GM21381 (cell line): Measurements from ENCODE around the gene MB21D2.

Experiments
- ATAC-seq: cut with Tn5 transposase; IDR thresholded peaks from one replicate; pipeline ENCODE4 v1.9.1; 2021; ENCODE audit warnings: mild to moderate bottlenecking, moderate library complexity; ENCODE audit not compliant: unreplicated experiment

Gene MB21D2

DNA sequence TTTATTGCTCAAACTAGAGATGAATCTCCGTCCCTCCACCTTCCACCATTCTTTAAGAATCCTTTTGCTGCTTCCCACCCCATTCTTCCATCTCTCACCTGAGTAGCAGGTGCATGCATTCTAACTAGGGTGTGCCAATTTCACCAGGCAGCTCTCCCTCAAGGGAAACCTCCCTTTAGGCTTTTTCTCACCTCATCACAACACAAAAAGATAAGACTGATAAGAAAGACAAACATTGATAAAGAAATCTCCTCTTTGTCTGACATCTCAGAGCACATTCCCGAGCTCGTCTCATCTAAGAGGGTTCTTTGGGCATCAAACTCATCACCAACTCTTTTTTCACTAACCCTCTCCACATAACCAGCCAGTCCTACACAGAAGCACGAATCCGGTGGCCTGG lies 23.0 kb downstream of the MB21D2 start:
- ATAC-seq, result no peak

DNA sequence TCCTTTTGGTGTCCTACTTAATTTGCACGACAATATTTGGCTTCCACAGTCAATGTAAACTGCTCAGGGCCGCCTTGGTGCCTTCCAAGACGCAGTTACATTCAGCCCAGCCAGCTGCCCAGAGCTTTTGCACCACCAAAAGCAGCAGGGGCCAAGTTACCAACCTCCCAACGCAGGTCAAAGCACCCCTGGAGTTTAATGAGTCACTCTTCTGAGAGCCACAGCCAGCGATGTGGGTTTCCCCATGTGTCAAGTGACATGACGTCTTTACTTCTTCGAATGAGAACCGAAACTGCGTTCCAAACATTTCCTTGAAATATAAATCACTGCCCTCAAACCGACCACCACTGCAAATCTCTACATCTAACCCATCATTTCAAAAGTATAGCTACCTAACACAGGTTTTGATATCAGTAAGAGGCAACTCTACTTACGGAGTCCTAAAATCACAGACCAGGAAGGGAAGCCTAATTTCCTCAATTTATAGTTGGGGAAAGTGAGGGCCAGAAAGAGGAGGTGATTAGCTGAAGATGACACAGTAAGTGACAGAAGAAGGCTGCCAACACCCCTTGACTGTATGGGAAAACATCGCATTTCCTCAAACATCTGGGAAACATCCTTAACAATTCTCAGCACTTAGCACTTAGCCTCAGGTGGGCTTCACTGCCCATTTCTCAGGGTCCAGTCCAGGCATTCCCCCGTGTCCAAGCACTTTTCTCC lies 24.5 kb downstream of the MB21D2 start:
- peak; percentile 96 for ATAC-seq

DNA sequence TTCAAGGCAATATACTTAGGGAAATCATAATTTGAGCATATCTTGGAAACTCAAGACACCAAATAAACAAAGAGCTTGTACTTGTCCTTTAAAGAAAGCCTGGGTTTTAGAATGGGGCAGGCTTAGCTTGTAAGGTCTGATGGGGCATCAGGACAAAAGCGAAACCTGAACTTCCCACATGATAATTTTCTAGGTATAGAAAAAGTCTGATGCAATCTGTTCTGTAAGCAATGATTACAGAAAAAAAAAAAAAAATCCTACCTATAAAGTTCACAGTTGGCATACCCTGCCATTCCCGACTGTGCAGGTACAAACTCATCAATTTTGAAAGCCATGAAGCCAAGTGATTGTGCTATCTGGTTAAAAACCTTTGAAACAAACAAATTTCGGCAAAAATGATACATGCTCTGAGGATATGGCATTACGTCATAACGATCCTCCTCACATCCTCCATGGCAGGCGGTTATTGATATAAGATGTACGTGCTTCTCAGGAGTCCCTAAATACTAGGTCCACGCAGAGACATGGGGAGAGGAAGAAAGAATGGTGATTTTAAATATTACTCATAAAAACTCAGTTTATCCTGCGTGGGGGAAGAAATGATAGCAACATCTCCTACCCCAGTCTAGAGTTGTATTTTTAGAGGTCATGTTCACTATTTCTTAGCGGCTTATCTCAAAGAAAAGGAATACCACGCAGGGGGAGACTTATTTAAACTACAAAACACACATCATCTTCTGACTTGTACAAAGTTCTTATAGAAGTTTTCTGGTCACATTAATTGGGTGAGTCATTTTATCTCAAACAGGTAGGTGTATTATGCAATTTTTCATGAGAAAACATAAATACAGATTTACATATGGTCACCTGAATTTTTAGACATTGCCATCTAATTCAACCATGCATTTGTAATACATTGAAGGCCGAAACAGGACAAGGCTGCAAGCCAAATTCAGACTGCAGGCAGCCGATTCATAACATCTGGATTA lies 27.0 kb downstream of the MB21D2 start:
- no peak for ATAC-seq

GRCh38 chr3:192889679-192890078 lies 28.0 kb downstream of the MB21D2 start:
- no peak for ATAC-seq

GRCh38 chr3:192888190-192888589 lies 29.5 kb downstream of the MB21D2 start:
- ATAC-seq, result no peak

GRCh38 chr3:192887701-192888100 lies 30.0 kb downstream of the MB21D2 start:
- ATAC-seq, result no peak

GRCh38 chr3:192887047-192887446 lies 30.6 kb downstream of the MB21D2 start:
- no peak for ATAC-seq

GRCh38 chr3:192884777-192885773 lies 32.6 kb downstream of the MB21D2 start:
- ATAC-seq, result no peak

- ATAC-seq, result no peak
Measured at GRCh38 chr3:192883512-192883911, 34.1 kb downstream of the MB21D2 start.

DNA sequence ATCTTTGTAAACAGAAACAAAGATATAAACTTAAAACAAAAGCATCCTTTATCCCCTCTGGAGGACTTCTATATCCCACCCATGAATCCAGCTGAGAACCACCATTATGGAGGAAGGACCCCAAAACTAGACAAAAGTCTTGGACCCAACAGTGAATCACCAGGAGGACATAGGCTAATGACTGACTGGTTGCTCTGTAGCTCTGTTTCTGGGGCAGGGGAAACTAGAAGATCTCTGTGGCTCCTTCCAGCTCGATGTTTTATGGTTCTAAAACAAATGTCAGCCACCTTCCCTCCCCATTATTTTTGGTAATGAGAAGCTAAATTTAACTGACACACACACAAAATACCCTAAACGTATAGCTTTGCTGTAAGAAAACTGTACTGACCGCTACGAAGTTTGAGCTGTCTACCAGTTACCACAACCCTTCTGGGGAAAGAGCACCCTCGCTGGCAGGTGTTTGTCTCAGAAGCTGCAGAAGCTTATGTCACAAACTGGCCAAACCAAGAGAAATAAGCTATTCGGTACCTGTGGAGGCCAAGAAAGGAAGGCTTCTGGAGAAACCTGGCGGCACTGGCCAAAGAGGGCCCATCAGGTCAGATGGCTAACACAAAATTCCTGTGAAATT lies 36.4 kb downstream of the MB21D2 start:
- ATAC-seq, result no peak

DNA sequence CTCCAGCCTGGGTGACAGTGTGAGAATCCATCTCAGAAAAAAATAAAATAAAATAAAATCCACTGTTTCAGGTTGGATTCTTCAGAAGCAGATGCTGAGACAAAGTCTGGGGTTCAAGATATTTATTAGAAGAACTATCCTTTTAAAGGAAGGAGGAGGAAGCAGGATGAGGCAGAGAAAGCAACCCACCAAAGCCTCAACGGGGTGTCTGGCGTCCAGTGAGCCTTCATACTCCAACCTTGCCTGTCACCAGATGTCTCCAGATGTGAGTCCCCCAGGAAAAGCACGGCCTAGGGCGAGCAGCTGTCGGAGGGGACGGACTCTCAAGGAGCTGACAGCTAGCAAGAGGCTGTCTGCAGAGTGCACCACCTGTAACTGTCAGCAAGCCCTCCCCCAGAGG lies 37.3 kb downstream of the MB21D2 start:
- ATAC-seq, result no peak

DNA sequence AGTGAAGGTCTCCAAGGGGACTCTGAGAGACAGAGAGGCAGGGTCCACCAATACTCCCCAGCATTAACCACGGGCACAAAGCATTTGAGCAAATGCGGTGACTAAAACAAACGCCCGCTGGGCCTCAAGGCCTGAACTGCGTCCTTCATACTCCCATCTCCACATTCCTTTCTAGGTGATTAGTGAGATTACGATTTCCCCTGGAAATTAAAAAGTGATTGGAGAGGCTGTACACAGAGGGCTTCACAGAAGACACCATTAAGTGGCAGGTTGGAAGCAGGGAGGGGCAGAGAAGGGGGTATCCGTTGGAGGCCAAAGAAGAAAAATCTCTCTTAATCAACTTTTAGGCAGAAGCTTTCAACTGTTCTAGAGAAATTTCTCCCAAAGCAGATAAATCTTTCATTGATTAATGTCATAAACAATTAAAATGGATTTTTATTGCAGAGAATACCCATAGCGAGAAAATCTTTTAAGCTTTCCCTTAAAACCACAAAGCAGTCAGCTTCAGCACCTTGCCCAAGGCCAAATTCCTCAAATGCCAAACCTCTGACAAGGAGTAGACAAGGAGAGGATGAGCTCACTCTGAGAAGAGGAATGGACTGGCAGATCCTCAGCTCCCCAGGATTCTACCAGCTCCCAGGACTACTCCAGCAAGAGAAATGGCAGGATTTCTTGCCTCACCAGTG lies 38.2 kb downstream of the MB21D2 start:
- ATAC-seq, result no peak

- no peak for ATAC-seq
Measured at GRCh38 chr3:192875971-192876565, 41.6 kb downstream of the MB21D2 start.

DNA sequence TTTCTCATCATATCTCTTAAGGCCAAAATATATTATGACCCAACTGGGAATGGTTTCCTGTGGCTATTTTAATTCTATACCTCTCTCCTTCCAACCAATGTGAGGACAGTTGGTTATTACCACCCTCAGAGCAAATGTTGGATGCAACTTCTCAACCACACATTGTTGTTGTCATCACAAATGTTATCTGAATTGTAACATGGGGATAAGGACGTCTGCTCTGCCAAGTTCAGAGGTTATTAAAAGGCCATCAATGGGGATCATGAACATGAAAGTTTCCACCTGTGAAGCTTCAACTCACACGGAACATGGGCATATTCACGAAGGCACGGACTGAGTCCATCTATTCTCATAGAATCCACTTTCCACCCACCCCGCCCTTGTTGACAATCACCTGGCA lies 46.8 kb downstream of the MB21D2 start:
- ATAC-seq, result no peak

- ATAC-seq, result no peak
Measured at GRCh38 chr3:192869131-192870031, 48.3 kb downstream of the MB21D2 start.

DNA sequence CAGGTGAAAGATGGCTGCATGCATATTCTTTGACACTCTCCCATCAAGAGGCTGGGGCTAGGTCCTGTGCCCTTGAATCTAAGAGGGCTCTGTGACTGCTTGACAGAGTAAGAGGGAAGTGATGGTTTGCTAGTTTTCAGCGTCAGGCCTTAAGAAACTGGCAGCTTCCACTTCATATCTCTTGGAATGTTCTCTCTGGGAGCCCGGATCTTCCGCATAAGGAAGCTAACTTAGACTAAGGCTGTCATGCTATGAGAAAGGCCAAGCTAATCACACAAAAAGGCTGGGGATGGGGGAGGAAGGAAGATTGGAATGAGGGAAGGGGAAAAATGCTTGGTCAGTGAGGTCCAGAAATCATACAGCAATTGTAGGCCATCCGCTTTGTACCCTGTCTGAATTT lies 50.0 kb downstream of the MB21D2 start:
- no peak for ATAC-seq

DNA sequence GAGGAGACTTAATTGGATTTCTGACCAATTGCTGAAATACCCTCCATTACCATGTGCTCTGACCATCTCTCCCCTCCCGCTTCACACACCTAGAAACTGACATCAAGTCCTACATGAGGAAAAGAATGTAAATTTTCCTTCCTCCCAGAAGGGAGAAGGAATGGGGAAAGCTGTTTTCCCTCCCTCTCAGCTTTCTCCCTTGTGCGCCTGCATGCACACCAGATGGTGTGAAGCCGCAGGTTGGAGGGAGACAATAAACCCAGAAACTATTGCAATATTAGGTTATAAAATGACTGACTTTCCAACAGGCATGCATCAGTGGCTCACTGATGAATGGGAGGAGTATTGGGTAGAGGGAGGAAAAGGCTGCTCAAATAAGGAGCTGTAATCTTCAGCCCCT lies 50.9 kb downstream of the MB21D2 start:
- ATAC-seq, result no peak

- ATAC-seq, result peak; percentile 60
Measured at GRCh38 chr3:192864941-192865340, 52.7 kb downstream of the MB21D2 start.

DNA sequence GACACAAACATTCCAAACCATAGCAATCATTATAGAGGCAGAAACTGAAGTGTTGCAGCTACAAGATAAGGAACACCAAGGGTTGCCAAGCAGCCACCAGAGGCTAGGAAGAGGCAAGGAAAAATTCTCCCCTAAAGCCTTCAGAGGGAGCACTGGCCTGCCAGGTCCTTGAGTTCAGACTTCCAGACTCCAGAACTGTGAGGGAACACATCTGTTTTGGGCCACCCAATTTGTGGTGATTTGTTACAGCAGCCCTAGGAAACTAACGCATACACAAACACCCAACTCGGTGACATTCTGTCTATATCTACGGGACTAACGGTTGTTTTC lies 54.6 kb downstream of the MB21D2 start:
- ATAC-seq, result no peak
